WTC11 (cell line): ENCODE measurements around the gene CRIP2. TPM values are rescaled to one million over a fixed set of nuclear protein-coding genes. Genes with fewer than 3 reads are reported as not detected.
A peak's percentile ranks its signal among the peaks of the same experiment; 100 is the strongest.

ENCODE experiments used
- ATAC-seq: fragments of 200-7000 bp; cut with Tn5 transposase; 2 replicates; pipeline ENCODE4 v1.10.0; 2021; ENCODE audit warnings: mild to moderate bottlenecking, moderate library complexity
- CTCF ChIA-PET: fragments of 300-600 bp; sonication (Branson Sonifier 250); formaldehyde crosslinking; loops from one replicate; lab custom pipeline; 2021; ENCODE audit warnings: antibody characterized with exemption; lab: Charles Lee
- POLR2A ChIA-PET: fragments of 350-600 bp; sonication (Branson Sonifier 250); formaldehyde crosslinking; loops from one replicate; lab custom pipeline; 2021; ENCODE audit warnings: antibody characterized with exemption; lab: Charles Lee
- DNase-seq: peaks from one replicate; pipeline ENCODE4 v3.0.0; 2021; ENCODE audit warnings: low spot score
- H3K27ac Mint-ChIP-seq: 2 replicates; pipeline ENCODE4 v1.8.0; 2021; ENCODE audit warnings: mixed read lengths
- H3K27me3 Mint-ChIP-seq: 2 replicates; pipeline ENCODE4 v1.8.0; 2021; ENCODE audit warnings: low read depth, mild to moderate bottlenecking, moderate library complexity, mixed read lengths
- H3K36me3 Mint-ChIP-seq: 2 replicates; pipeline ENCODE4 v1.8.0; 2021; ENCODE audit warnings: mixed read lengths
- H3K4me1 Mint-ChIP-seq: 2 replicates; pipeline ENCODE4 v1.8.0; 2022; ENCODE audit warnings: mixed read lengths
- H3K4me3 Mint-ChIP-seq: 2 replicates; pipeline ENCODE4 v1.8.0; 2021; ENCODE audit warnings: mild to moderate bottlenecking, moderate library complexity, mixed read lengths
- H3K9me3 Mint-ChIP-seq: 2 replicates; pipeline ENCODE4 v1.8.0; 2021; ENCODE audit warnings: mixed read lengths
- FOXJ3 ChIP-seq: sonication (generic); formaldehyde crosslinking; IDR thresholded peaks from 2 replicates; pipeline ENCODE4 v1.9.0; 2021; ENCODE audit warnings: missing genetic modification reagents, mild to moderate bottlenecking, borderline replicate concordance
- GRHL2 ChIP-seq: fragments of 250-450 bp; sonication (Bioruptor Pico); IDR thresholded peaks from 2 replicates; pipeline ENCODE4 v1.8.0; 2022; ENCODE audit warnings: mild to moderate bottlenecking, moderate library complexity; ENCODE audit not compliant: insufficient replicate concordance, severe bottlenecking
- JUN ChIP-seq: sonication (generic); formaldehyde crosslinking; IDR thresholded peaks from 2 replicates; pipeline ENCODE4 v1.8.0; 2023; ENCODE audit warnings: mild to moderate bottlenecking, missing genetic modification reagents
- NFE2L1 ChIP-seq: sonication (generic); formaldehyde crosslinking; IDR thresholded peaks from 2 replicates; pipeline ENCODE4 v1.8.1; 2023; ENCODE audit warnings: missing genetic modification reagents
- NR3C1 ChIP-seq: sonication (generic); formaldehyde crosslinking; conservative IDR thresholded peaks from 2 replicates; pipeline ENCODE4 v1.8.1; 2023; ENCODE audit warnings: low read depth, mild to moderate bottlenecking, missing genetic modification reagents
- SMAD4 ChIP-seq: sonication (generic); formaldehyde crosslinking; IDR thresholded peaks from 2 replicates; pipeline ENCODE4 v1.8.0; 2022; ENCODE audit warnings: mild to moderate bottlenecking, missing genetic modification reagents
- SP1 ChIP-seq: sonication (generic); formaldehyde crosslinking; conservative IDR thresholded peaks from 2 replicates; pipeline ENCODE4 v1.8.1; 2022; ENCODE audit warnings: missing genetic modification reagents
- TEAD1 ChIP-seq: sonication (generic); formaldehyde crosslinking; IDR thresholded peaks from 2 replicates; pipeline ENCODE4 v1.8.0; 2022; ENCODE audit warnings: mild to moderate bottlenecking, missing genetic modification reagents
- ZNF219 ChIP-seq: sonication (generic); formaldehyde crosslinking; IDR thresholded peaks from 2 replicates; pipeline ENCODE4 v1.8.0; 2023; ENCODE audit warnings: missing genetic modification reagents, mild to moderate bottlenecking, borderline replicate concordance
- ZNF317 ChIP-seq: sonication (generic); formaldehyde crosslinking; IDR thresholded peaks from 2 replicates; pipeline ENCODE4 v1.8.1; 2023; ENCODE audit warnings: low read depth, mild to moderate bottlenecking, moderate library complexity, missing genetic modification reagents, borderline replicate concordance
- ZNF396 ChIP-seq: fragments of 250-450 bp; sonication (Bioruptor Pico); IDR thresholded peaks from 2 replicates; pipeline ENCODE4 v1.8.0; 2021; ENCODE audit warnings: mild to moderate bottlenecking, moderate library complexity, borderline replicate concordance
- total RNA-seq: library from RNA; stranded (reverse); gene quantifications from 3 replicates; pipeline ENCODE4 v1.2.3, GENCODE V29; 2021
- TF ChIP-seq, protein P1 (sequence below): fragments of 250-450 bp; sonication (Bioruptor Pico); IDR thresholded peaks from 2 replicates; pipeline ENCODE4 v2.1.2; 2022; ENCODE audit warnings: mild to moderate bottlenecking, moderate library complexity
- TF ChIP-seq, protein P2 (sequence below): sonication (generic); formaldehyde crosslinking; IDR thresholded peaks from 2 replicates; pipeline ENCODE4 v1.8.1; 2022; ENCODE audit warnings: mild to moderate bottlenecking, moderate library complexity, missing genetic modification reagents
- TF ChIP-seq, protein P3 (sequence below): sonication (generic); formaldehyde crosslinking; IDR thresholded peaks from 2 replicates; pipeline ENCODE4 v1.8.1; 2023; ENCODE audit warnings: mild to moderate bottlenecking, missing genetic modification reagents, moderate library complexity
- TF ChIP-seq, protein P4 (sequence below): fragments of 250-450 bp; sonication (Bioruptor Pico); conservative IDR thresholded peaks from 2 replicates; pipeline ENCODE4 v1.9.0; 2021; ENCODE audit warnings: mild to moderate bottlenecking
- TF ChIP-seq, protein P5 (sequence below): sonication (generic); formaldehyde crosslinking; IDR thresholded peaks from 2 replicates; pipeline ENCODE4 v1.8.1; 2023; ENCODE audit warnings: mild to moderate bottlenecking, moderate library complexity, missing genetic modification reagents
- TF ChIP-seq, protein P6 (sequence below): sonication (generic); formaldehyde crosslinking; conservative IDR thresholded peaks from 2 replicates; pipeline ENCODE4 v1.8.1; 2023; ENCODE audit warnings: mild to moderate bottlenecking, low read depth, missing genetic modification reagents, moderate library complexity
- TF ChIP-seq, protein P7 (sequence below): sonication (generic); formaldehyde crosslinking; IDR thresholded peaks from 2 replicates; pipeline ENCODE4 v1.8.0; 2022; ENCODE audit warnings: missing genetic modification reagents

Gene CRIP2
- total RNA-seq, 1 experiment from 2014 or later: 5.4 TPM

DNA sequence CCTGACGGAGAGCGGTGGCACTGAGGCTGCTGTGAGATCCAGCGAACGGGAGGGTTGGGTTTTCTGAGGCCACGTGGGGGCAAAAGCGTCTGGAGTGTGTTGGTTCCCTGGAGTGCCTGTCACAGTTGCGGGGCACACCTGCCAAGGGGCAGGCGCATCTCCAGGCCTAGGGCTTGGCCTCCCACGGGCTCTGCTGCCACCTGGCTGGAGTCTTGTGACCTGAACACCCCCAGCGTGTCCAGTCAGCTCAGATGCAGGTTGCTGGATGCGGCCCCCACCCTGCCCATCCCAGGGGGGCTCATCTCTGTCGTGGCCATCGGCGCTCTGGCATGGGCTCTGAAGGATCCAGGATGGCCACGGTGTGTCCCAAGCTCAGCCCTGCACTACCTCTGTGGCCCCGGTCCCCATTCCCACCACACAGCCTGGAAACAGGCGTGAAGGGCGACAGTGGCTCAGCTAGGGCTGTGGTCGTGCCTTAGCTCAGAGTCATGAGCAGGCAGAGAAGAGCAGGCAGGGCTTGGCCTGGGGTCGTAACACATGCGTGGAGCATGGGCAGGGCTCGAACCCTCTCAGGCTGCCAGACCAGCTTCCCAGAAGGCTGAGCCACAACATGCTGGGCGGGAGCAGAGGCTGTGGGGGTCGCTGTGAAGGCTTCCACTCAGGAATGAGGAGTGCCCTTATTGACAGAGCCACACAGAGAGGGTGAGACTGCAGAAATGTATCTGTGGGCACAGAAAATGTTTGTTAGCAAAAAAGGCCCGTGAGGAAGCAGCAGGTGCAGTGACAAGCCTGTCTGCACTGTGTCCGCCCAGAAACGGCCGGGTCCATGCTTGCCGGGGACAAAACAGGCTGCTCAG is 23.5 kb upstream of the CRIP2 start:
- DNase-seq: no peak
- no peak for ATAC-seq

DNA sequence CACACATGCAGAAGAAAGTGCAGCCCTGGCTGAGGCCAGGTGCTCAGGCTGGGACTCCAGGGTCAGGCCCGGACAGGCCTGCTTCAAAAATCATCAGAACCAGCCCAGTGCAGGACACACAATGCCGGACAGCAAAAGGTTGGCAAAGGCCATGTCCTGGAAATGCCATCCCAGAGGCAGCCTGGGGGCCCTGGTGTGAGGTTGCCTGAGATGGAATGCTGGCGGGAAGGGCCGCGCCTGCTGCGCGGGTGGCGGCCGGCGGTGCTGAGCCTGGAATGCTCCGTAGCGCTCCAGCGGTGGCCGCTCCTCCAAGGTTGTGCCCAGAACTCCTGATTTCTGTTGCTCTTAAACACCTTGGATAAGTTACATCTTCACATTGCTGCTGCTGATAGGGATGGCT is 21.7 kb upstream of the CRIP2 start:
- Mint-ChIP-seq H3K9me3 (no peaks in the 10 kb centered on the region), H3K36me3 (peaks cover 33% of the 10 kb centered on the region), H3K27me3 (no peaks in the 10 kb centered on the region), H3K27ac (0 out of 2 replicates have a peak overlapping the region, but pooled peaks have one; percentile 23), H3K4me1 (no peaks in the 10 kb centered on the region), H3K4me3 (no peak overlapping the region)
- DNase-seq (no peak), ATAC-seq (no peak)
- ChIA-PET POLR2A (no interaction called here), CTCF (interaction anchor here (0.9 to 2.9 kb wide), 2 partner anchors 18 to 28 kb away, joined by 3 to 9 read pairs; no protein-coding TSS in a partner anchor)
- no peak for TF ChIP-seq SMAD4 (CRISPR knock-in tag)
- no peak for TF ChIP-seq ZNF317 (CRISPR knock-in tag)
- no peak for TF ChIP-seq SP1 (CRISPR knock-in tag)
- TF ChIP-seq, protein P1, sequence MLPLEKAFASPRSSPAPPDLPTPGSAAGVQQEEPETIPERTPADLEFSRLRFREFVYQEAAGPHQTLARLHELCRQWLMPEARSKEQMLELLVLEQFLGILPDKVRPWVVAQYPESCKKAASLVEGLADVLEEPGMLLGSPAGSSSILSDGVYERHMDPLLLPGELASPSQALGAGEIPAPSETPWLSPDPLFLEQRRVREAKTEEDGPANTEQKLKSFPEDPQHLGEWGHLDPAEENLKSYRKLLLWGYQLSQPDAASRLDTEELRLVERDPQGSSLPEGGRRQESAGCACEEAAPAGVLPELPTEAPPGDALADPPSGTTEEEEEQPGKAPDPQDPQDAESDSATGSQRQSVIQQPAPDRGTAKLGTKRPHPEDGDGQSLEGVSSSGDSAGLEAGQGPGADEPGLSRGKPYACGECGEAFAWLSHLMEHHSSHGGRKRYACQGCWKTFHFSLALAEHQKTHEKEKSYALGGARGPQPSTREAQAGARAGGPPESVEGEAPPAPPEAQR (CRISPR knock-in tag): no peak
- TF ChIP-seq ZNF396: no peak
- TF ChIP-seq, protein P2, sequence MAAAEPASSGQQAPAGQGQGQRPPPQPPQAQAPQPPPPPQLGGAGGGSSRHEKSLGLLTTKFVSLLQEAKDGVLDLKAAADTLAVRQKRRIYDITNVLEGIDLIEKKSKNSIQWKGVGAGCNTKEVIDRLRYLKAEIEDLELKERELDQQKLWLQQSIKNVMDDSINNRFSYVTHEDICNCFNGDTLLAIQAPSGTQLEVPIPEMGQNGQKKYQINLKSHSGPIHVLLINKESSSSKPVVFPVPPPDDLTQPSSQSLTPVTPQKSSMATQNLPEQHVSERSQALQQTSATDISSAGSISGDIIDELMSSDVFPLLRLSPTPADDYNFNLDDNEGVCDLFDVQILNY: no peak
- TF ChIP-seq, protein P3, sequence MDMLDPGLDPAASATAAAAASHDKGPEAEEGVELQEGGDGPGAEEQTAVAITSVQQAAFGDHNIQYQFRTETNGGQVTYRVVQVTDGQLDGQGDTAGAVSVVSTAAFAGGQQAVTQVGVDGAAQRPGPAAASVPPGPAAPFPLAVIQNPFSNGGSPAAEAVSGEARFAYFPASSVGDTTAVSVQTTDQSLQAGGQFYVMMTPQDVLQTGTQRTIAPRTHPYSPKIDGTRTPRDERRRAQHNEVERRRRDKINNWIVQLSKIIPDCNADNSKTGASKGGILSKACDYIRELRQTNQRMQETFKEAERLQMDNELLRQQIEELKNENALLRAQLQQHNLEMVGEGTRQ (CRISPR knock-in tag): no peak
- TF ChIP-seq TEAD1 (CRISPR knock-in tag): no peak
- TF ChIP-seq GRHL2: no peak
- TF ChIP-seq JUN (CRISPR knock-in tag): no peak
- TF ChIP-seq, protein P4, sequence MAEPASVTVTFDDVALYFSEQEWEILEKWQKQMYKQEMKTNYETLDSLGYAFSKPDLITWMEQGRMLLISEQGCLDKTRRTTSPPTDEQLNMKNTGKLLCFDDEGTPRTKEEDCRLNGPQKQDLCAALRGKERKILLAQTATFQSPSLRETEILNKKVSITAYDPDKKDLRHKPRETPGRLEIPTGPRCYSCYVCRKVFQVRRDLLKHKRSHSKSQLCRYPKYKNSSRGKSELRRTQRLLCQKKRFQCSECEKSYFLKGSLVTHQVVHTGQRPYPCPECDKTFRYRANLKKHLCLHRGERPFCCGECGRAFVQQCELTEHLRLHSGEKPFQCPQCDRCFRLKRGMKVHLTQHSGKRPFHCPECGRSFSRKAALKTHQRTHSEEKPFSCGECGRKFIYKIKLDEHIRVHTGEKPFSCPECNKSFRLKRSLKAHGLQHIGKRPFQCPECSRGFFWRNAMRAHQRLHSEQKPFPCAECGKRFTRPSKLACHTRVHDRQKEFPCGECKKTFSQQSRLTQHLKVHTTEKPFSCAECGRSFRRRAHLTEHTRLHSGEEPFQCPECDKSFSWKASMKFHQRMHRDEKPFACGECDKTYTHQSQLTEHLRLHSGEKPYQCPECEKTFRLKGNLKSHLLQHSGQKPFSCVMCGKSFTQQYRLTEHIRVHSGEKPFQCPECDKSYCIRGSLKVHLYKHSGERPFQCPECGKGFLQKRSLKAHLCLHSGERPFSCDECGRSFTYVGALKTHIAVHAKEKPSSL (CRISPR knock-in tag): no peak
- TF ChIP-seq, protein P5, sequence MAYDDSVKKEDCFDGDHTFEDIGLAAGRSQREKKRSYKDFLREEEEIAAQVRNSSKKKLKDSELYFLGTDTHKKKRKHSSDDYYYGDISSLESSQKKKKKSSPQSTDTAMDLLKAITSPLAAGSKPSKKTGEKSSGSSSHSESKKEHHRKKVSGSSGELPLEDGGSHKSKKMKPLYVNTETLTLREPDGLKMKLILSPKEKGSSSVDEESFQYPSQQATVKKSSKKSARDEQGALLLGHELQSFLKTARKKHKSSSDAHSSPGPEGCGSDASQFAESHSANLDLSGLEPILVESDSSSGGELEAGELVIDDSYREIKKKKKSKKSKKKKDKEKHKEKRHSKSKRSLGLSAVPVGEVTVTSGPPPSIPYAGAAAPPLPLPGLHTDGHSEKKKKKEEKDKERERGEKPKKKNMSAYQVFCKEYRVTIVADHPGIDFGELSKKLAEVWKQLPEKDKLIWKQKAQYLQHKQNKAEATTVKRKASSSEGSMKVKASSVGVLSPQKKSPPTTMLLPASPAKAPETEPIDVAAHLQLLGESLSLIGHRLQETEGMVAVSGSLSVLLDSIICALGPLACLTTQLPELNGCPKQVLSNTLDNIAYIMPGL: no peak
- no peak for TF ChIP-seq NR3C1 (CRISPR knock-in tag)
- TF ChIP-seq, protein P6, sequence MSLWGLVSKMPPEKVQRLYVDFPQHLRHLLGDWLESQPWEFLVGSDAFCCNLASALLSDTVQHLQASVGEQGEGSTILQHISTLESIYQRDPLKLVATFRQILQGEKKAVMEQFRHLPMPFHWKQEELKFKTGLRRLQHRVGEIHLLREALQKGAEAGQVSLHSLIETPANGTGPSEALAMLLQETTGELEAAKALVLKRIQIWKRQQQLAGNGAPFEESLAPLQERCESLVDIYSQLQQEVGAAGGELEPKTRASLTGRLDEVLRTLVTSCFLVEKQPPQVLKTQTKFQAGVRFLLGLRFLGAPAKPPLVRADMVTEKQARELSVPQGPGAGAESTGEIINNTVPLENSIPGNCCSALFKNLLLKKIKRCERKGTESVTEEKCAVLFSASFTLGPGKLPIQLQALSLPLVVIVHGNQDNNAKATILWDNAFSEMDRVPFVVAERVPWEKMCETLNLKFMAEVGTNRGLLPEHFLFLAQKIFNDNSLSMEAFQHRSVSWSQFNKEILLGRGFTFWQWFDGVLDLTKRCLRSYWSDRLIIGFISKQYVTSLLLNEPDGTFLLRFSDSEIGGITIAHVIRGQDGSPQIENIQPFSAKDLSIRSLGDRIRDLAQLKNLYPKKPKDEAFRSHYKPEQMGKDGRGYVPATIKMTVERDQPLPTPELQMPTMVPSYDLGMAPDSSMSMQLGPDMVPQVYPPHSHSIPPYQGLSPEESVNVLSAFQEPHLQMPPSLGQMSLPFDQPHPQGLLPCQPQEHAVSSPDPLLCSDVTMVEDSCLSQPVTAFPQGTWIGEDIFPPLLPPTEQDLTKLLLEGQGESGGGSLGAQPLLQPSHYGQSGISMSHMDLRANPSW: no peak
- TF ChIP-seq, protein P7, sequence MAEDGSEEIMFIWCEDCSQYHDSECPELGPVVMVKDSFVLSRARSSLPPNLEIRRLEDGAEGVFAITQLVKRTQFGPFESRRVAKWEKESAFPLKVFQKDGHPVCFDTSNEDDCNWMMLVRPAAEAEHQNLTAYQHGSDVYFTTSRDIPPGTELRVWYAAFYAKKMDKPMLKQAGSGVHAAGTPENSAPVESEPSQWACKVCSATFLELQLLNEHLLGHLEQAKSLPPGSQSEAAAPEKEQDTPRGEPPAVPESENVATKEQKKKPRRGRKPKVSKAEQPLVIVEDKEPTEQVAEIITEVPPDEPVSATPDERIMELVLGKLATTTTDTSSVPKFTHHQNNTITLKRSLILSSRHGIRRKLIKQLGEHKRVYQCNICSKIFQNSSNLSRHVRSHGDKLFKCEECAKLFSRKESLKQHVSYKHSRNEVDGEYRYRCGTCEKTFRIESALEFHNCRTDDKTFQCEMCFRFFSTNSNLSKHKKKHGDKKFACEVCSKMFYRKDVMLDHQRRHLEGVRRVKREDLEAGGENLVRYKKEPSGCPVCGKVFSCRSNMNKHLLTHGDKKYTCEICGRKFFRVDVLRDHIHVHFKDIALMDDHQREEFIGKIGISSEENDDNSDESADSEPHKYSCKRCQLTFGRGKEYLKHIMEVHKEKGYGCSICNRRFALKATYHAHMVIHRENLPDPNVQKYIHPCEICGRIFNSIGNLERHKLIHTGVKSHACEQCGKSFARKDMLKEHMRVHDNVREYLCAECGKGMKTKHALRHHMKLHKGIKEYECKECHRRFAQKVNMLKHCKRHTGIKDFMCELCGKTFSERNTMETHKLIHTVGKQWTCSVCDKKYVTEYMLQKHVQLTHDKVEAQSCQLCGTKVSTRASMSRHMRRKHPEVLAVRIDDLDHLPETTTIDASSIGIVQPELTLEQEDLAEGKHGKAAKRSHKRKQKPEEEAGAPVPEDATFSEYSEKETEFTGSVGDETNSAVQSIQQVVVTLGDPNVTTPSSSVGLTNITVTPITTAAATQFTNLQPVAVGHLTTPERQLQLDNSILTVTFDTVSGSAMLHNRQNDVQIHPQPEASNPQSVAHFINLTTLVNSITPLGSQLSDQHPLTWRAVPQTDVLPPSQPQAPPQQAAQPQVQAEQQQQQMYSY: no peak
- no peak for TF ChIP-seq ZNF219 (CRISPR knock-in tag)
- no peak for TF ChIP-seq FOXJ3 (CRISPR knock-in tag)
- TF ChIP-seq NFE2L1 (CRISPR knock-in tag): no peak

More for the DNA sequence above, 23.5 kb upstream of the CRIP2 start:
- Mint-ChIP-seq H3K4me1 (no peaks in the 10 kb centered on the region), H3K36me3 (peaks cover 33% of the 10 kb centered on the region), H3K9me3 (no peaks in the 10 kb centered on the region), H3K27me3 (no peaks in the 10 kb centered on the region), H3K27ac (no peak overlapping the region), H3K4me3 (no peak overlapping the region)
- ChIA-PET CTCF (interaction anchor here (0.8 to 2.9 kb wide), 2 partner anchors 20 to 80 kb away, joined by 3 to 9 read pairs; no protein-coding TSS in a partner anchor), POLR2A (no interaction called here)
- no peak for TF ChIP-seq FOXJ3 (CRISPR knock-in tag)
